ENCODE data around the gene PPP5C. TPM values are rescaled to one million over a fixed set of nuclear protein-coding genes. Genes with fewer than 3 reads are reported as not detected.
A peak's percentile ranks its signal among the peaks of the same experiment; 100 is the strongest.

The PPP5C gene
- total RNA-seq, 4 donors from 2014 or later = 38.2 to 66.0 (median 51.3) TPM

DNA sequence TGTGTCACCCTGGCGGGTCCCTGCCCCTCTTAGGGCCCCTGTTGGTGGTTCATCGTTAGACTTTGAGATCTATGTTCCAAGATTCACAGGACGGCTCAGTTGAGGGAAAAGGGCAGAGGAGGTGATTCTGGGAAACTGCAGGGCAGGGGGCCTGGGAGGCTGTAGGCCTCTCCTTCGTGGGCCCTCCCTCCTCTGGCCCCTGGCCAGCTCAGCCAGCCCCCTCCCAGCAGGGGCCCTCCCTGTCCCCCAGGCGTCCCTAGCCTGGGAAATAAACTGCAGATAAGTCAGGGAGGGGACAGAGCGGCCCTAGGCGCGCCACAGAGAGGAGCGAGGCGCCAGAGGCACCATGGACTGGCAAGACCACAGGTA is 43.6 kb upstream of the PPP5C start:
- Histone ChIP-seq H3K4me1 (peaks cover 51% of the 10 kb centered on the region), H3K9me3 (no peaks in the 10 kb centered on the region), H3K36me3 (peaks cover 24% of the 10 kb centered on the region), H3K27ac (peak overlapping the region; percentile 40), H3K27me3 (no peaks in the 10 kb centered on the region), H3K4me3 (peak overlapping the region; percentile 13)
- DNase-seq (ENCODE audit: low spot score in 2 of 2) = no peak
- no peak for TF ChIP-seq POLR2AphosphoS5 (IDR thresholded peaks at IDR 0.05)
- TF ChIP-seq, protein P1, sequence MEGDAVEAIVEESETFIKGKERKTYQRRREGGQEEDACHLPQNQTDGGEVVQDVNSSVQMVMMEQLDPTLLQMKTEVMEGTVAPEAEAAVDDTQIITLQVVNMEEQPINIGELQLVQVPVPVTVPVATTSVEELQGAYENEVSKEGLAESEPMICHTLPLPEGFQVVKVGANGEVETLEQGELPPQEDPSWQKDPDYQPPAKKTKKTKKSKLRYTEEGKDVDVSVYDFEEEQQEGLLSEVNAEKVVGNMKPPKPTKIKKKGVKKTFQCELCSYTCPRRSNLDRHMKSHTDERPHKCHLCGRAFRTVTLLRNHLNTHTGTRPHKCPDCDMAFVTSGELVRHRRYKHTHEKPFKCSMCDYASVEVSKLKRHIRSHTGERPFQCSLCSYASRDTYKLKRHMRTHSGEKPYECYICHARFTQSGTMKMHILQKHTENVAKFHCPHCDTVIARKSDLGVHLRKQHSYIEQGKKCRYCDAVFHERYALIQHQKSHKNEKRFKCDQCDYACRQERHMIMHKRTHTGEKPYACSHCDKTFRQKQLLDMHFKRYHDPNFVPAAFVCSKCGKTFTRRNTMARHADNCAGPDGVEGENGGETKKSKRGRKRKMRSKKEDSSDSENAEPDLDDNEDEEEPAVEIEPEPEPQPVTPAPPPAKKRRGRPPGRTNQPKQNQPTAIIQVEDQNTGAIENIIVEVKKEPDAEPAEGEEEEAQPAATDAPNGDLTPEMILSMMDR (IDR thresholded peaks at IDR 0.05) = no peak
- no peak for TF ChIP-seq POLR2A (IDR thresholded peaks at IDR 0.05)
- no peak for TF ChIP-seq EP300 (IDR thresholded peaks at IDR 0.05)
- 72% methylated on average over 8 of the region's 10 CpGs for WGBS

DNA sequence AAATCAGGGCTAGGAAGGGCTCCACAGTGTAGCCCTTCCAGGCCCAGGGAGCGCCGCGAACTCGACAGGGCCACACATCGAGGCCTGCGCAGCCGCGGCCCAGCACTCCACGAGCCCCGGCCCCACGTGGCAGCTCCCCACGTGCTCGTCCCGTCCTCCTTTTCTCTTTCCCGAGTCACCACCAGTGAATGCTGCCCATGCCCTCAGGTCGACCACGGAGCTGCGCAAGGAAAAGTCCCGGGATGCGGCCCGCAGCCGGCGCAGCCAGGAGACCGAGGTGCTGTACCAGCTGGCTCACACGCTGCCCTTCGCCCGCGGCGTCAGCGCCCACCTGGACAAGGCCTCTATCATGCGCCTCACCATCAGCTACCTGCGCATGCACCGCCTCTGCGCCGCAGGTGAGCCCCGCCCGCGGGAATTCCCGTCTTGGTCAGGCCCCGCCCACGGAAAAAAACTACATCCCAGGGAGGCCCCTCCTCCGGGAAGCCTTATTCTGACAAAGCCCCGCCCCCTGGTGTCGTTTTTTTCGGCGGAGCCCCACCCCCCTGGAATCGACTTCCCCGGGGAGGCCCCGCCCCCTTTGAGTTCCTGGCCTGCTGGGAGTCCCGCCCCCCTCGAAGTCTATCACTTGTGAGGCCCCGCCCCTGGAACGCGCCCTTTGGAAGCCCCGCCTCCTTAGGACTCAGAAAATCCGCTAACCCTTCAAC is 43.0 kb upstream of the PPP5C start:
- H3K27ac ChIP-seq = peak overlapping the region; percentile 40
- peaks cover 28% of the 10 kb centered on the region for H3K36me3 ChIP-seq
- peak overlapping the region; percentile 13 for H3K4me3 ChIP-seq
- peak in 1 of 2 donors; percentile 84 for DNase-seq (ENCODE audit: low spot score in 2 of 2)
- H3K9me3 ChIP-seq = no peaks in the 10 kb centered on the region
- H3K27me3 ChIP-seq = no peaks in the 10 kb centered on the region
- peaks cover 45% of the 10 kb centered on the region for H3K4me1 ChIP-seq
- TF ChIP-seq POLR2A (IDR thresholded peaks at IDR 0.05) (no peak), EP300 (IDR thresholded peaks at IDR 0.05) (no peak)
- TF ChIP-seq, protein P1 (IDR thresholded peaks at IDR 0.05) = no peak
- WGBS = 49% methylated on average over 39 of the region's 56 CpGs

DNA sequence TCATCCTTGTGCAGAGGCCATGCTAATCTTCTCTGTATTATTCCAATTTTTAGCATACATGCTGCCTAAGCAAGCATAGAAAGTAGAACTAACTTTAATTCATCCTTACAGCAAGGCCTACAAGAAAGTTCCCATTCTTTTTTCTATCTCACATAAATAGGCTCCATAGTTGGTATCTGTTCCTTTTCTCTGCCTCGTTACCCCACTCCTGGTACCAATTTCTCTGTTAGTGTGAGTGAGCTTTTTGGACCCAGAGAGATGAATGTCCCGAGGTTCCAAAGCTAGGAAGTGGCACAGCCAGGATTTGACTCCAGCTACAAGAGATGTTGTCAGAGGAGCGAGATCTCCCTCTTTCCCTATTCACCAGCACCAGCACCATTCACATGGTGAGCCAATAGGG is 40.4 kb upstream of the PPP5C start:
- peaks cover 19% of the 10 kb centered on the region for H3K4me1 ChIP-seq
- no peak overlapping the region for H3K27ac ChIP-seq
- H3K9me3 ChIP-seq = no peaks in the 10 kb centered on the region
- 95% methylated on average over 3 of the region's 3 CpGs for WGBS
- H3K36me3 ChIP-seq = peaks cover 37% of the 10 kb centered on the region
- no peak overlapping the region for H3K4me3 ChIP-seq
- no peak for TF ChIP-seq EP300 (IDR thresholded peaks at IDR 0.05)
- TF ChIP-seq, protein P1 (IDR thresholded peaks at IDR 0.05) = no peak
- no peak for TF ChIP-seq POLR2AphosphoS5 (IDR thresholded peaks at IDR 0.05)
- TF ChIP-seq POLR2A (IDR thresholded peaks at IDR 0.05) = no peak
- H3K27me3 ChIP-seq = no peaks in the 10 kb centered on the region
- no peak for DNase-seq (ENCODE audit: low spot score in 2 of 2)

DNA sequence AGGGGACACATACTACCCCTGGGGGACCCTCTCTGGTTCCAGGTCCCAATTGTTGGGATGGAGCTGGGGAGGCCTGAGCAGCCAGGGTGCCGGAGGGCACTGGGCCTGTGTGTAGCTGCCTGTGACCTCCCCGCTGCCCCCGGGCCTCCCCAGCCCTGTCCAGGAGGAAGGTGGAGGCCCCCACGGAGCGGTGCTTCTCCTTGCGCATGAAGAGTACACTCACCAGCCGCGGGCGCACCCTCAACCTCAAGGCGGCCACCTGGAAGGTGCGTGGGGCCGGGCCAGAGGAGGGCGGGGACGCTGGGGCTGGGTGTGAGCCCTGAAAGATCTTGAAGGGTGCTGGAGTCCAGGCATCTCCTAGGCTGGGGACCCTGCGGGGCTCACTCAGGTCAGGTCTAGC is 38.4 kb upstream of the PPP5C start:
- TF ChIP-seq POLR2AphosphoS5 (IDR thresholded peaks at IDR 0.05) (no peak), EP300 (IDR thresholded peaks at IDR 0.05) (no peak), POLR2A (IDR thresholded peaks at IDR 0.05) (no peak)
- TF ChIP-seq, protein P1 (IDR thresholded peaks at IDR 0.05) = no peak
- Histone ChIP-seq H3K36me3 (peaks cover 47% of the 10 kb centered on the region), H3K27me3 (no peaks in the 10 kb centered on the region), H3K4me1 (peaks cover 5% of the 10 kb centered on the region), H3K27ac (no peak overlapping the region), H3K9me3 (no peaks in the 10 kb centered on the region), H3K4me3 (no peak overlapping the region)
- DNase-seq (ENCODE audit: low spot score in 2 of 2) = no peak
- WGBS = no CpG with 5 or more reads among the region's 15 CpGs

DNA sequence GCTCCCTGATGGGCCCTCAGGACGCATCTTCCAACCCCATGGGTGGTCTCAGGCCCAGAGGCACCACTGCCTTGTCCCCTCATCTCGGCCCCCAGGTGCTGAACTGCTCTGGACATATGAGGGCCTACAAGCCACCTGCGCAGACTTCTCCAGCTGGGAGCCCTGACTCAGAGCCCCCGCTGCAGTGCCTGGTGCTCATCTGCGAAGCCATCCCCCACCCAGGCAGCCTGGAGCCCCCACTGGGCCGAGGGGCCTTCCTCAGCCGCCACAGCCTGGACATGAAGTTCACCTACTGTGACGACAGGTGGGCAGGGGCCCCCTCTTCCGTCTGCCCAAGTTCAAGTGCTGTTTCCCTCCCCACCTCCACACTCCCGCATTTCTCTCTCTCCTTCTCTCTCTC is 37.8 kb upstream of the PPP5C start:
- 85% methylated on average over 8 of the region's 10 CpGs for WGBS
- H3K36me3 ChIP-seq = peaks cover 44% of the 10 kb centered on the region

More for the DNA sequence above, 37.8 kb upstream of the PPP5C start:
- no peaks in the 10 kb centered on the region for H3K9me3 ChIP-seq
- DNase-seq (ENCODE audit: low spot score in 2 of 2) = no peak
- no peaks in the 10 kb centered on the region for H3K4me1 ChIP-seq
- TF ChIP-seq POLR2AphosphoS5 (IDR thresholded peaks at IDR 0.05) (no peak), EP300 (IDR thresholded peaks at IDR 0.05) (no peak)
- TF ChIP-seq, protein P1 (IDR thresholded peaks at IDR 0.05) = no peak
- H3K27me3 ChIP-seq = no peaks in the 10 kb centered on the region
- no peak overlapping the region for H3K27ac ChIP-seq
- H3K4me3 ChIP-seq = no peak overlapping the region
